Urinary bladder (tissue), 4 donors: ENCODE results near the gene BEND5. TPM values are rescaled to one million over a fixed set of nuclear protein-coding genes. Genes with fewer than 3 reads are reported as not detected.

ENCODE experiments used
- DNase-seq: peaks from one replicate; pipeline ENCODE4 v3.0.0-alpha.2; 2015; ENCODE audit errors: extremely low spot score
- H3K27ac ChIP-seq: one replicate; pipeline ENCODE4 v1.5.1; 2013; ENCODE audit warnings: low read depth, mild to moderate bottlenecking, moderate library complexity
- H3K36me3 ChIP-seq: one replicate; pipeline ENCODE4 v1.6.1; 2013; ENCODE audit warnings: mild to moderate bottlenecking, moderate library complexity; ENCODE audit not compliant: insufficient read depth
- H3K4me1 ChIP-seq: one replicate; pipeline ENCODE4 v1.6.1; 2013; ENCODE audit warnings: mild to moderate bottlenecking, moderate library complexity; ENCODE audit not compliant: insufficient read depth
- H3K4me3 ChIP-seq: one replicate; pipeline ENCODE4 v1.5.1; 2013; ENCODE audit warnings: low read depth, low read length
- WGBS: extraction: QIAGEN DNeasy Blood & Tissue Kit; methylation state at CpG from one replicate; pipeline ENCODE4 v1.1.7; 2013; 5-methylcytosine and 5-hydroxymethylcytosine counted together
- polyA plus RNA-seq: library from polyadenylated mRNA; stranded (reverse); fragments of 200-250 nt; gene quantifications from one replicate; pipeline ENCODE4 v1.2.3, GENCODE V29; 2013
- total RNA-seq: library from RNA; depleted of rRNA; stranded (reverse); fragments of >200 nt; gene quantifications from one replicate; pipeline ENCODE4 v1.2.3, GENCODE V29; 2014
- donor health status: healthy with polysubstance abuse.
- donor health status: healthy.

BEND5 gene
- total and polyA plus RNA-seq, 2 donors, result 10.3 to 10.8 TPM

DNA sequence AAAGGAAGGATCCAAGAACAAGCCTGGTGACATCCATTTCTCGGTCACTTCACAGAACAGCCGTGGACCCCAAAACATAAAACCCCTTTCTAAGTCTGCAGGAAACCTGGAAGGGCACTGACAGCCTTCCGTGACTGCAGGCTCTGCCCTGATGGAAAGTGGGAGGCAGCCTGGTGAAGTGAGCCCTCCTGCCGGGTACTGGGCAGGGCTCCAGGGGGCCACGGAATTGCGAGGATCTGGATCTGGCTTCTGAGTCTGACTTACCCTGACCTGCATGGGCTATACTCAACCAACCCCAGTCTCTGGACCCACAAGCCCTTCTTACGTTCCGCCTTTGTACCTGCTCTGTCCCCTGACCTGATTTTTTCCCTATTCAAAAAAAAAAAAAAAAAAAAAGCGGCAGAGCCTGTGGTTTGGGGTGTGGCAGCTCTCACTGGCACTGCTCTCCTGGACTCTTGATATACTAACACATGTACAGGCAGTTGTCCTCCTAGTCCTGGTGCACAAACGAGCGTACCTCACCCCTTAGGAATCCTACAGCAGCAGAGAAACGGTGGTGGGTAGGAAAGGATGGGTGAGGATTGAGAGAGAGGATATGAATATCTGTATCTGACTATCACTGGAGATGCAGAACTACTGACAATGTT, 82.9 kb downstream of the BEND5 start:
- Histone ChIP-seq H3K36me3 (no peaks in the 10 kb centered on the region), H3K27ac (no peak overlapping the region)
- WGBS, result 74% methylated on average over 12 of the region's 12 CpGs

GRCh38 chr1:48693180-48693579, 83.5 kb downstream of the BEND5 start:
- Histone ChIP-seq H3K4me1 (no peaks in the 10 kb centered on the region), H3K36me3 (no peaks in the 10 kb centered on the region), H3K27ac (no peak overlapping the region), H3K4me3 (no peak overlapping the region)
- DNase-seq, result no peak
- WGBS, result 69% methylated on average over 11 of the region's 11 CpGs

More for the DNA sequence above, 82.9 kb downstream of the BEND5 start:
- no peaks in the 10 kb centered on the region for H3K4me1 ChIP-seq
- DNase-seq, result no peak
- H3K4me3 ChIP-seq, result no peak overlapping the region

GRCh38 chr1:48692235-48692634, 84.5 kb downstream of the BEND5 start:
- no peak overlapping the region for H3K27ac ChIP-seq

DNA sequence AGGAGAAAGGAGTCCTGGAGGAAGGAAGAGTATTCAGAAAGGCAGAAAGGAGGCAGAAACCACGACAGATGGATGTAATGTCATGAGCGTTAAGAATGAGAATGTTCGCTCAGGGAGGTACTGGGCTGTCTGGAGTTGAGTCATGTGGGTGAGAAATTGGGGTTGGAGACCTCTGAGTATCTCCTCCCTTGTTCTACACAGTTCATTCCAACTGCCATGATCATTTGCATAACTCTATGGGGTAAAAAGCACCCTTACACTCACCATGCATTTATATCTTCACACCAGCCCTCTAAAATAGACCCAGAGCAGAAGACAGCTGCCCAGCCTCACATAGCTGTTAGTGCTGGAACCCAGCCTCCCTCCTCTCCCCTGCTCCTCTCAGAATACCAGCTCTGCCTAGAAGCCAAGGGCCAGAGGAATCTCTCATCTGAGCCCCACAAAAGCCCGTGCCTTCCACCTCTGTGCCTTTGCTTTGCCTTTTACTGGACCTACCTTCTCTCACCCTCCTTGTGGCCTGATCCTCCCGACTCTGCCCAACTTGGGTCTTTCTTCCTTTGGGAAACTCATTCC, 85.2 kb downstream of the BEND5 start:
- no peak for DNase-seq
- Histone ChIP-seq H3K27ac (no peak overlapping the region), H3K4me1 (no peaks in the 10 kb centered on the region), H3K4me3 (no peak overlapping the region), H3K36me3 (no peaks in the 10 kb centered on the region)
- 81% methylated on average over 5 of the region's 5 CpGs for WGBS

More at GRCh38 chr1:48692235-48692634, 84.5 kb downstream of the BEND5 start:
- Histone ChIP-seq H3K4me1 (no peaks in the 10 kb centered on the region), H3K36me3 (no peaks in the 10 kb centered on the region), H3K4me3 (no peak overlapping the region)
- DNase-seq, result no peak
- WGBS, result 78% methylated on average over 9 of the region's 9 CpGs

DNA sequence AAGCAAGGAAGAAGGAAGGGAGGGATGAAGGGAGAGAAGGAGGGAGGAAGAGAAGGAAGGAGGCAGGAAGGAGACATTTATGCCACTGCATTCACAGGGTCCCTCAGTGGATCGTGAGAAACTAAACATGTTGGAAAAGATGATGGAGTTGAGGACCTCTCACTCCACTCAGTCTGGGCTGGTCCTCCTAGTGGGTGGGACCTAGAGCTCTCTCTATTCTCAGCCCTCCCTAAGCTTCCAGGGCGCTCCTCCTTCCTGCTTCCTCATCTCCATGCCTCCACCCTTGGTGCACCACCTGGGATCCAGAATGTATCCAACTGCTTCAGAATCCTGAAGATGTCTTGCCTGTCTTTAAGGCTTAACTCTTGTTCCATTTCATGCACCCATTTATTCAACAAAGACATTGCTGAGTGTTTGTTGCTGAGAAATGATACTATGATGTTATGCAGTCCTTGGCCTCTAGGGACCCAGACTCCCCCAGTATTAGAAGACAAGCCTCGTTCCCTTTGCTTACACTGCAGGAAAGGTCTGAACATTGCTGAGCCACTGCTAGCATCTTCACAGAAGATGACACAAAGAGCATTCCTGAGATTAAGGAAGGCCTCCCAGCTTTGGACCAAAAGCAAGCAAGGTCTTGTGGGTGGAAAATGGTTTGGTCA, 88.5 kb downstream of the BEND5 start:
- 55% methylated on average over 3 of the region's 3 CpGs for WGBS
- Histone ChIP-seq H3K27ac (no peak overlapping the region), H3K4me1 (no peaks in the 10 kb centered on the region), H3K4me3 (no peak overlapping the region), H3K36me3 (no peaks in the 10 kb centered on the region)
- DNase-seq, result no peak

DNA sequence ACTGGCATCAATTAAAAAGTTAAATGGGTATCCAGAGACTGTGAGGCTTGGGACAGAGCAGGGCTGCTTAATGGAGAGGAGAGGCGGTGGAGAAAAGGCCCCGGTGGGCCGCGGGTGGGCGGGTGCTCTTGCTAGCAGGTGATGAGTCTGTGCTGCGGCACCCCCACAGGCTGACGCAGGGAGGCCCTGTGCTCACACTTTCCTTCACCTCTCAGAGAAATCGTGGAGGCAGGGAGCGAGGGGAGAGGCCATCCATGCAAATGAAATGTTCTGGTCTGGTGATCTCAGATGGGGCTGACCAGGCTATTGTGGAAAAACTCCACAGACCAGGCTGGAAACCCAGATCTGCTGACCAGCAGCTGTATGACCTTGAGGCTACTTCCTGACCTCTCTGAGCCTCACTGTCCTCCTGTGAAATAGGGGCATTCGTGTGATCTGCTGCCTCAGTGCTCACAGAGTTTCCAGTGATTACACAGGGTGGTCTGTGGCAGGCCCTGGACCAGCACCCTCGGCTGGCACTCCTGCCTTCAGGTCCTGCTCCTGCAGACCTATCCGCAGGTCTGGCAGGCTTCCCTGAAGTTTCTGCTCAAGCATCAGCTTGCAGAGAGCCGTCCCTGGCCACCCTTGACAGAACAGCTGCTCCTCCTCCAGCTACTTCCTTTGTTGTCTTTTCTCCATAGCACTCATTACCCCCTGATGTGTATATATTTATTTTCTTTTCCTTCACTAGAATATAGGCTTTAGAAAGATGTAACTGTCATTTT, 89.2 kb downstream of the BEND5 start:
- H3K4me3 ChIP-seq, result no peak overlapping the region
- no peak for DNase-seq
- H3K4me1 ChIP-seq, result no peaks in the 10 kb centered on the region
- no peak overlapping the region for H3K27ac ChIP-seq
- H3K36me3 ChIP-seq, result no peaks in the 10 kb centered on the region
- WGBS, result 77% methylated on average over 13 of the region's 13 CpGs

GRCh38 chr1:48686159-48686558, 90.5 kb downstream of the BEND5 start:
- Histone ChIP-seq H3K4me1 (no peaks in the 10 kb centered on the region), H3K4me3 (no peak overlapping the region), H3K36me3 (no peaks in the 10 kb centered on the region), H3K27ac (no peak overlapping the region)
- 95% methylated on average over 5 of the region's 5 CpGs for WGBS
- no peak for DNase-seq

GRCh38 chr1:48684381-48684780, 92.3 kb downstream of the BEND5 start:
- WGBS, result 93% methylated on average over 4 of the region's 4 CpGs
- Histone ChIP-seq H3K27ac (no peak overlapping the region), H3K36me3 (no peaks in the 10 kb centered on the region), H3K4me3 (no peak overlapping the region), H3K4me1 (no peaks in the 10 kb centered on the region)
- DNase-seq, result no peak

GRCh38 chr1:48683839-48684238, 92.9 kb downstream of the BEND5 start:
- Histone ChIP-seq H3K27ac (no peak overlapping the region), H3K4me1 (no peaks in the 10 kb centered on the region), H3K36me3 (no peaks in the 10 kb centered on the region), H3K4me3 (no peak overlapping the region)
- DNase-seq, result no peak
- 70% methylated on average over 3 of the region's 3 CpGs for WGBS

DNA sequence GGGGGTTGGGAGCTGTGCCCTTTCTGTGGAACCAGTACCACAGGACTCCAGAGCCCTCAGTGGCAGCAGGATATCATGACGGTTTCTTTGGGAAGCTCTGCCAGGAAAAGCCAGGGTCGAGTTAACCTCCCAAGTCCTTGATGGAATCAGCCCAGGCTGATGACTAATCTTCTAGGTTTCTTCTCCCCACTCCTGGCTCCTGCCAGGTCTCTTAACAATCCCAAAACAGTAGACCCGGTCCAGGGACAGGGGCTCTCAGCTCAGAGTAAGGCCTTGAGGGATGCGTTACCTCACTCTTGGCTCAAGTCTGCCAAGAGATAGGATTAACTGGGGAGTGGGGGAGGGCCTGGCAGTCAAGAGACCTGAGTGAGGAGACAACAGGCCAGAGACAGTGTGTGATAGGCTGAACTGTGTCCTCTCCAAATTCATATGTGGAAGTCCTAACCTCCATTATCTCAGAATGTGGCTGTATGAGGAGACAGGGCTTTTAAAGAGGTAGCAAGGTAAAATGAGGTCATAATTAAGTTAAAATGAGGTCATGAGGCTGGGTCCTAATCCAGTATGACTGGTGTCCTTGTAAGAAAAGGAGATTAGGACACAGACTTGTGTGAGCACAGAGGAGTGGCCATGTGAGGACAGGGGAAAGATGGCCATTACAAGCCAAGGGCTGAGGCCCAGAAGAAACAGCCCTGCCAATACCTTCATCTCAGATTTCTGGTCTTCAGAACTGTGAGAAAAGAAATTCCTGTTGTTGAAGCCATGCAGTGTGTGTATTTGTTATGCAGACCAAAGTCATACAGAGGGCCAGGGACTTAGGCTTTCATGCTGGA, 95.0 kb downstream of the BEND5 start:
- Histone ChIP-seq H3K4me3 (no peak overlapping the region), H3K4me1 (no peaks in the 10 kb centered on the region), H3K27ac (no peak overlapping the region), H3K36me3 (no peaks in the 10 kb centered on the region)
- 53% methylated on average over 4 of the region's 4 CpGs for WGBS
- no peak for DNase-seq

DNA sequence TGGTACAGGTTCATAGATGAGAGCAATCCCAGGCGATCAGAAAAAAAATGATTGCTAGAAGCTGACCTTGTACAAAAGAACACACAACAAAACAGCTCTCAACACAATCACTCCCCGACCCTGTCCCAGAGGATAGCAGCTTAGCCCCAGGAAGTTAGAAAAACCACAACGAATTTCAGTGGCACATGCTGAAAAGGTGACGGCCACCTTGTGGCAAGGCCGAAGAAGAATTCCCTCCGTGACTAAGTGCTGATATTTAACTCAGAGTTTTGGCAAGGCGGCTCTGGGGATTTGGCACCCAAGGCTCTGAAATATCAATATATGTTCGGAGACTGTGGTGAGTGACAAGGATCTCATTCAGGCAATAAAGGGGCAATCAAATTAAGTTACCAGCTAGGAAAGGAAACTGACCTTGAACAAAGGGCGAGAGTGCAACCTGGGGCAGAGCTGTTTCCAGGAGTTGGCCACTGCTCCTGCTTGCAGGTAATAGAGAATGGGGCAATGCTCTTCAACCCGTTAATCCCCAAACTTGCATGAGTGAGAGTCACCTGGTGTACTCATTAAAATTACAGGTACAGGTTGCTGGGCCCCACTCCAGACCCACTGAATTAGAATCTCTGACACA, 96.2 kb downstream of the BEND5 start:
- no peak for DNase-seq
- Histone ChIP-seq H3K4me1 (no peaks in the 10 kb centered on the region), H3K36me3 (no peaks in the 10 kb centered on the region), H3K4me3 (no peak overlapping the region), H3K27ac (no peak overlapping the region)
- 86% methylated on average over 10 of the region's 10 CpGs for WGBS

DNA sequence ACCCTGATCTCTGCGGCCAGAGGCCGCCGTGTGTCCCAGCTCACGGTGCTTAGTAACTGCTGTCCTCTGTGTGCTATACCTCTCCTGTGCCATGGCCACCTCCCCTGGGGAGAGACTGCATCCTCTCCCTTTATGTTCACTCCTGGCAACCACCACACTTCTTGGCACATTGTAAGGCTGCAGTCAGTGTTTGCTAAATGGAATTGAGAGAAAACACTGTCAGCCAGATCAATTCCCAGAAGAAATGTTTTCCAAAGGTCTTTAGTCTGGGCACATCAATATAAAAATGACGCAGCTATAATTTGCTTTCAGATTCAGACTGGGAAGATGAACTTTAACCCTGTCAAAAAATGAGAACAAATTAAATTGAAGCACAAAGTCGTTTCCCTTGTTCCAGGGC, 96.8 kb downstream of the BEND5 start:
- H3K4me1 ChIP-seq, result no peaks in the 10 kb centered on the region
- no peak overlapping the region for H3K27ac ChIP-seq
- no peak overlapping the region for H3K4me3 ChIP-seq
- H3K36me3 ChIP-seq, result no peaks in the 10 kb centered on the region
- 87% methylated on average over 6 of the region's 6 CpGs for whole genome bisulfite sequencing
- DNase-seq, result no peak
